AG10803 (cell line): ENCODE data around the gene SPRTN.

ENCODE experiments used
- DNase-seq: peaks from one replicate; pipeline ENCODE4 v3.0.0; 2010; ENCODE audit warnings: low read depth
- H3K4me3 ChIP-seq: 2 replicates; pipeline ENCODE4 v1.5.1; 2011; ENCODE audit warnings: mild to moderate bottlenecking, low read length, control low read depth
- TF ChIP-seq, protein P1 (sequence below): conservative IDR thresholded peaks from 2 replicates; pipeline ENCODE4 v1.5.1; 2011; ENCODE audit warnings: mild to moderate bottlenecking, low read length, control low read depth, inconsistent platforms

The SPRTN gene, protein sequence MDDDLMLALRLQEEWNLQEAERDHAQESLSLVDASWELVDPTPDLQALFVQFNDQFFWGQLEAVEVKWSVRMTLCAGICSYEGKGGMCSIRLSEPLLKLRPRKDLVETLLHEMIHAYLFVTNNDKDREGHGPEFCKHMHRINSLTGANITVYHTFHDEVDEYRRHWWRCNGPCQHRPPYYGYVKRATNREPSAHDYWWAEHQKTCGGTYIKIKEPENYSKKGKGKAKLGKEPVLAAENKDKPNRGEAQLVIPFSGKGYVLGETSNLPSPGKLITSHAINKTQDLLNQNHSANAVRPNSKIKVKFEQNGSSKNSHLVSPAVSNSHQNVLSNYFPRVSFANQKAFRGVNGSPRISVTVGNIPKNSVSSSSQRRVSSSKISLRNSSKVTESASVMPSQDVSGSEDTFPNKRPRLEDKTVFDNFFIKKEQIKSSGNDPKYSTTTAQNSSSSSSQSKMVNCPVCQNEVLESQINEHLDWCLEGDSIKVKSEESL

DNA sequence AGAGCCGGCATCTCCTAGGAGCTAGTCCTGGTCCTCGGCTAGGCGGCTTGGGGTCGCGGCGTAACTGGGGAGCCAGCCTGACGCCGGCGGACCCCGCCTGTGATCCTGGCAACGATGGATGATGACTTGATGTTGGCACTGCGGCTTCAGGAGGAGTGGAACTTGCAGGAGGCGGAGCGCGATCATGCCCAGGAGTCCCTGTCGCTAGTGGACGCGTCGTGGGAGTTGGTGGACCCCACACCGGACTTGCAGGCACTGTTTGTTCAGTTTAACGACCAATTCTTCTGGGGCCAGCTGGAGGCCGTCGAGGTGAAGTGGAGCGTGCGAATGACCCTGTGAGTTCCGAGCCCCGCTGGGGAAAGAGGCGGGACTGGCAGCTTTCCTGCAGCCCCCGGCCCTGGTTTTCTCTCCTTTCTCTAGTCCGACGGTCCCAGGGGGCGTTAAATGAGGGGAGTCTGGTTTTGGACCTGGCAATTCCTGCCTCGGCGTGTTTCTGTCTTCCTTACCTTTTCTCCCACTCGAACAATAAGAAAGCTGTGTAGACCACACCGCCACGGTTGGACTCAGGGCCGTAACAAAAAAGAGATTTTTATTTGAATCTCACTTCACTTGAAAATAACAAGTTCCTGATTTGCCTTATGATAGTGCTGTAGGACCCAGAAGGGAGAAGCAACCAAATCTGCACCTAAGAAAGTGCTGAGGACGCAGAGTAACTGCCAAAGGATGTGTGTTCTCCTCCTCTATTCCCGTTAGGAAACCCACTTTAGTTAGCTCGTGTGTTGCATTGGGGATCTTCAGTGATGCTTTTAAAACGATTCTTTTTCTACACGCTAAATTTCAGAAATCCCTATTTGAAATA, at the start of gene SPRTN:
SPRTN (plus strand) TSS at position 24 of the 859 bp plus-strand sequence; CDS start at position 115, 91 bp downstream.
- TF ChIP-seq, protein P1, sequence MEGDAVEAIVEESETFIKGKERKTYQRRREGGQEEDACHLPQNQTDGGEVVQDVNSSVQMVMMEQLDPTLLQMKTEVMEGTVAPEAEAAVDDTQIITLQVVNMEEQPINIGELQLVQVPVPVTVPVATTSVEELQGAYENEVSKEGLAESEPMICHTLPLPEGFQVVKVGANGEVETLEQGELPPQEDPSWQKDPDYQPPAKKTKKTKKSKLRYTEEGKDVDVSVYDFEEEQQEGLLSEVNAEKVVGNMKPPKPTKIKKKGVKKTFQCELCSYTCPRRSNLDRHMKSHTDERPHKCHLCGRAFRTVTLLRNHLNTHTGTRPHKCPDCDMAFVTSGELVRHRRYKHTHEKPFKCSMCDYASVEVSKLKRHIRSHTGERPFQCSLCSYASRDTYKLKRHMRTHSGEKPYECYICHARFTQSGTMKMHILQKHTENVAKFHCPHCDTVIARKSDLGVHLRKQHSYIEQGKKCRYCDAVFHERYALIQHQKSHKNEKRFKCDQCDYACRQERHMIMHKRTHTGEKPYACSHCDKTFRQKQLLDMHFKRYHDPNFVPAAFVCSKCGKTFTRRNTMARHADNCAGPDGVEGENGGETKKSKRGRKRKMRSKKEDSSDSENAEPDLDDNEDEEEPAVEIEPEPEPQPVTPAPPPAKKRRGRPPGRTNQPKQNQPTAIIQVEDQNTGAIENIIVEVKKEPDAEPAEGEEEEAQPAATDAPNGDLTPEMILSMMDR = no peak
- peak within 1 kb of the TSS; percentile 100 for H3K4me3 ChIP-seq
- DNase-seq = no peak

DNA sequence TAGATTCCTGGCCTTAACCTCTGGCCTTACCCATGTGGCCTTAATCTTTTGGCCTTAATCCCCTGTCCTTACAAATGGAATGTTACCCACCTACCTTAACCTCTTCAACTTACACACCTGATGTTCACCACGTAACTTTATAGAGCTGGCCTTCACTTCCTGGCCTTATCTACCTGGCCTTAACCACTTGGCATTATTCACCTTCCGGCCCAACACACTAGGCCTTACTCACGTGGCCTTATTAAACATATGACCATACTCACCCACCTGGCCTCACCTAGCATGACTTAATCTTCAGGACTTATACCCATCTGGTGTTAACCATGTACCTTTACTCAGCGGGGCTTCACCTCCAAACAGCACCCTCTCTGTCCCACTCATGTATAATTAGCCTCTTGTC, 42.2 kb upstream of the SPRTN start:
- no peak overlapping the region for H3K4me3 ChIP-seq
- no peak for DNase-seq
- TF ChIP-seq, protein P1 = no peak

DNA sequence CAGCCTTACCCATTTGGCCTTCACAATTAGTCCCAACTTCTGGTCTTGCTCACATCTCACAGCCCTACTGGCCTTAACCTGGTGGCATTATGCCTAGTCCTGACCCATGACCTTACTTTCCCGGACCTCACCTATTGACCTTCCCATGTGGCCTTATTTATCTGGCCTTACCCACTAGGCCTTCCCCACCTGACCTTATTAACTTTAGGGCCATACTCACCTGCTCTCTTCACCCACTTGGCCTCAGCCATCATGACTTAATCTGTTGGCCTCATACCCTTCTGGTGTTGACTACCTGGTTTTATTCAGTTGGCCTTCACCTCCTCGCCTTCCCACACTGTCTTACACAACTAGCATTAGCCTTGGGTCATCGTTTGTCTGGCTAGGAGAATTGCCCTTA, 36.1 kb upstream of the SPRTN start:
- DNase-seq = no peak
- TF ChIP-seq, protein P1 = no peak
- no peak overlapping the region for H3K4me3 ChIP-seq

DNA sequence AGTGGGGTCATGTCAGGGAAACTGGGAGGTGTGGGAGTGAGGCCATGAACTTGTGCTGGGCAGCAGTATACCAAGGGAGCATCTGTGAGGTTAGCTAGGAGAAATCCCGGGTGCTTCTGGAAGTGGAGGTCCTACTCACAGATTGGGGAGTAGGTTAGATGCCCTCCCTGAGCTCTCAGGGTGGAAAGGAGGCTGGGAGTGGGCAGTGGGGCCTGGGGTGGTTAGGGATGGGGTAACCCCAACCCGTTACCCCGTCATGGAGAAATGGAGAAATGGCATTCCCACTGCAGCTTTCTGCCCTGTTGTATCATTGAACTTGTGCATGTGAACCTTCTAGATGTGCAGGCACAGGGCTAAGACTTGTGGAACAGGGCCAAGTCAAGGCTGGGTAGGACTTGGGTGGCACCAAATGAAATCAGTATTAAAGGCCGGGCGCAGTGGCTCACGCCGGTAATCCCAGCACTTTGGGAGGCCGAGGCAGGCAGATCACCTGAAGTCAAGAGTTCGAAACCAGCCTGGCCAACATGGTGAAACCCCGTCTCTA, 27.6 kb upstream of the SPRTN start:
- DNase-seq = no peak
- TF ChIP-seq, protein P1 = no peak
- no peak overlapping the region for H3K4me3 ChIP-seq

DNA sequence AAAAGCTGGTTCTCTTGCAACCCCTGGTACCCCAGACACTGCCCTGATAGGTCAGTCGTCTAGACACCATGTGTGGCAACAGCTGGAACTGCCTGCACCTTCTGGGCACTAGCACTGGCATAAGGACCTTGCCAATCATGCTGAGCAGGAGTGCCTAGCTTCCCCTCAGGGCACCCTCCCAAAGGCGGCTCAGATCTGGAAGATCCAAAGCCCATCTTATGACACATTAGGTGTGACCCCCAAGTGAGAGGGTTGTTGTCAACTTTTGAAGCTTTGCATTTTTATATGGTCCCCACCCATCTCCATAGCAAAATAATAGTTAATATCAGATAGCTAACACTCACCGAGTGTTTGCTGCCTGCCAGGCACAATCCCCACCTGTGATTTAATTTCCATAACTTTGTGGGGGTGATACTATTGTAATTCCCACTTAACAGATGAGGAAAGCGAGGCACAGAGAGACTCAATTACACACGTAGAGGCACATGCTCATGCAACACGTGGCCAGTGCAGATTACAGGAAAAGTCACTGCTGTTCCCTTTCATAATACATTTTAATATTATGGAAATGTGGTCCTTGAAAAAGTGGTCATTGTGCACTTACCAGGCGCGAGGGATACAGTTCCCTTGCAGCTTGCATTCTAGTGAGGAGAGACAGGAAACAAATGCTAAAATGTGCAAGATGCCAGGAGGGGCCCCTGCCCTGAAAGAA, 26.2 kb upstream of the SPRTN start:
- DNase-seq = no peak
- TF ChIP-seq, protein P1 = no peak

DNA sequence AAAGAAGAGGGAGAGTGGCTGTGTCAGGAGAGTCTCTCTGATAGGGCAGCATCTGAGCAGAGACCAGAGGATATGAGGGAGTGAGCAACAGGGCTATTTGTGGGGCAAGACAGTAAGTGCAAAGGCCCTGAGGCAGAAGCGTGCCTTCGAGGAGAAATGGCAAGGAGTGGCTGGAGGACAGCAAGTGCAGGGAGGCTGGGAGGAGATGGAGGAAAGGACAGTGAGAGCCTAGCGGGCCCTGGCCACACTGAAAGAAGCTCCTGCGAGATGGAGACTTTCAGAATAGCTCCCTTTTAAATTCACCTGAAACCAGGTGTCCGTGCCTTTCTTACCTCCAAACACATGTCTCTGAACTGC, 25.7 kb upstream of the SPRTN start:
- no peak for DNase-seq
- TF ChIP-seq, protein P1 = no peak

More for the DNA sequence above, 26.2 kb upstream of the SPRTN start:
- H3K4me3 ChIP-seq = no peak overlapping the region

More for the DNA sequence above, 25.7 kb upstream of the SPRTN start:
- H3K4me3 ChIP-seq = no peak overlapping the region
